ENCODE data around the gene PECR. TPM values are rescaled to one million over a fixed set of nuclear protein-coding genes. Genes with fewer than 3 reads are reported as not detected.

PECR gene
- total and polyA plus RNA-seq, 2 of the 13 experiments (the other 11 are each of a cell fraction or from before 2014, with no cell fraction given) = 151 to 153 TPM

DNA sequence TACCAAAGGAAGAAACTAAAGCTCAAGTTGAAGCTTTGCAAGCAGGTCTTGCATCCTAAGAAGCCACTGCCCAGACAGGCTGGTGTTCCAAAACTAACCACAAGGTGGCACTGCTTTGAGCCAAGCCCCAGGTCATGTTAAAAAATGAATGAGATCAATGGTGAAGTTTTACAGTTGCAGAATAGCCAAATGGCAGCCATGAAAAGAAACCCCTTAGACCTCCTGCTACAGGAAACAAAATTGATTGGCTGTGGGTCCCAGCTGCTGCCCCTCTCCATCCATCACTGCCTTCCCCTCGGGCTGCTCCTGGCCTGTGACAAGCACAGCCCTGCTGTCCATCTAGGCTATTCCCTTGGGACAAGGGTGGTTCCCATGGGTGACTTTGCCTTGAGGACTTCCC lies 47.5 kb downstream of the PECR start (continued):
- TF ChIP-seq, protein P1, sequence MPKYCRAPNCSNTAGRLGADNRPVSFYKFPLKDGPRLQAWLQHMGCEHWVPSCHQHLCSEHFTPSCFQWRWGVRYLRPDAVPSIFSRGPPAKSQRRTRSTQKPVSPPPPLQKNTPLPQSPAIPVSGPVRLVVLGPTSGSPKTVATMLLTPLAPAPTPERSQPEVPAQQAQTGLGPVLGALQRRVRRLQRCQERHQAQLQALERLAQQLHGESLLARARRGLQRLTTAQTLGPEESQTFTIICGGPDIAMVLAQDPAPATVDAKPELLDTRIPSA (CRISPR knock-in tag; IDR thresholded peaks at IDR 0.05; ENCODE audit: borderline replicate concordance) = no peak
- no peak for TF ChIP-seq KDM4B (CRISPR knock-in tag; IDR thresholded peaks at IDR 0.05)
- no peak for TF ChIP-seq ZNF878 (CRISPR knock-in tag; IDR thresholded peaks at IDR 0.05)
- TF ChIP-seq, protein P2, sequence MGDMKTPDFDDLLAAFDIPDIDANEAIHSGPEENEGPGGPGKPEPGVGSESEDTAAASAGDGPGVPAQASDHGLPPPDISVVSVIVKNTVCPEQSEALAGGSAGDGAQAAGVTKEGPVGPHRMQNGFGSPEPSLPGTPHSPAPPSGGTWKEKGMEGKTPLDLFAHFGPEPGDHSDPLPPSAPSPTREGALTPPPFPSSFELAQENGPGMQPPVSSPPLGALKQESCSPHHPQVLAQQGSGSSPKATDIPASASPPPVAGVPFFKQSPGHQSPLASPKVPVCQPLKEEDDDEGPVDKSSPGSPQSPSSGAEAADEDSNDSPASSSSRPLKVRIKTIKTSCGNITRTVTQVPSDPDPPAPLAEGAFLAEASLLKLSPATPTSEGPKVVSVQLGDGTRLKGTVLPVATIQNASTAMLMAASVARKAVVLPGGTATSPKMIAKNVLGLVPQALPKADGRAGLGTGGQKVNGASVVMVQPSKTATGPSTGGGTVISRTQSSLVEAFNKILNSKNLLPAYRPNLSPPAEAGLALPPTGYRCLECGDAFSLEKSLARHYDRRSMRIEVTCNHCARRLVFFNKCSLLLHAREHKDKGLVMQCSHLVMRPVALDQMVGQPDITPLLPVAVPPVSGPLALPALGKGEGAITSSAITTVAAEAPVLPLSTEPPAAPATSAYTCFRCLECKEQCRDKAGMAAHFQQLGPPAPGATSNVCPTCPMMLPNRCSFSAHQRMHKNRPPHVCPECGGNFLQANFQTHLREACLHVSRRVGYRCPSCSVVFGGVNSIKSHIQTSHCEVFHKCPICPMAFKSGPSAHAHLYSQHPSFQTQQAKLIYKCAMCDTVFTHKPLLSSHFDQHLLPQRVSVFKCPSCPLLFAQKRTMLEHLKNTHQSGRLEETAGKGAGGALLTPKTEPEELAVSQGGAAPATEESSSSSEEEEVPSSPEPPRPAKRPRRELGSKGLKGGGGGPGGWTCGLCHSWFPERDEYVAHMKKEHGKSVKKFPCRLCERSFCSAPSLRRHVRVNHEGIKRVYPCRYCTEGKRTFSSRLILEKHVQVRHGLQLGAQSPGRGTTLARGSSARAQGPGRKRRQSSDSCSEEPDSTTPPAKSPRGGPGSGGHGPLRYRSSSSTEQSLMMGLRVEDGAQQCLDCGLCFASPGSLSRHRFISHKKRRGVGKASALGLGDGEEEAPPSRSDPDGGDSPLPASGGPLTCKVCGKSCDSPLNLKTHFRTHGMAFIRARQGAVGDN (CRISPR knock-in tag; IDR thresholded peaks at IDR 0.05) = no peak
- peak; percentile 41; the same call in 1 of the 2 replicates for TF ChIP-seq RAD21 (CRISPR knock-in tag; IDR thresholded peaks at IDR 0.05)
- TF ChIP-seq CREM (IDR thresholded peaks at IDR 0.05) = no peak
- TF ChIP-seq CREM (CRISPR knock-in tag; IDR thresholded peaks at IDR 0.05) = no peak
- TF ChIP-seq KLF13 (CRISPR knock-in tag; IDR thresholded peaks at IDR 0.05) = no peak
- TF ChIP-seq, protein P3, sequence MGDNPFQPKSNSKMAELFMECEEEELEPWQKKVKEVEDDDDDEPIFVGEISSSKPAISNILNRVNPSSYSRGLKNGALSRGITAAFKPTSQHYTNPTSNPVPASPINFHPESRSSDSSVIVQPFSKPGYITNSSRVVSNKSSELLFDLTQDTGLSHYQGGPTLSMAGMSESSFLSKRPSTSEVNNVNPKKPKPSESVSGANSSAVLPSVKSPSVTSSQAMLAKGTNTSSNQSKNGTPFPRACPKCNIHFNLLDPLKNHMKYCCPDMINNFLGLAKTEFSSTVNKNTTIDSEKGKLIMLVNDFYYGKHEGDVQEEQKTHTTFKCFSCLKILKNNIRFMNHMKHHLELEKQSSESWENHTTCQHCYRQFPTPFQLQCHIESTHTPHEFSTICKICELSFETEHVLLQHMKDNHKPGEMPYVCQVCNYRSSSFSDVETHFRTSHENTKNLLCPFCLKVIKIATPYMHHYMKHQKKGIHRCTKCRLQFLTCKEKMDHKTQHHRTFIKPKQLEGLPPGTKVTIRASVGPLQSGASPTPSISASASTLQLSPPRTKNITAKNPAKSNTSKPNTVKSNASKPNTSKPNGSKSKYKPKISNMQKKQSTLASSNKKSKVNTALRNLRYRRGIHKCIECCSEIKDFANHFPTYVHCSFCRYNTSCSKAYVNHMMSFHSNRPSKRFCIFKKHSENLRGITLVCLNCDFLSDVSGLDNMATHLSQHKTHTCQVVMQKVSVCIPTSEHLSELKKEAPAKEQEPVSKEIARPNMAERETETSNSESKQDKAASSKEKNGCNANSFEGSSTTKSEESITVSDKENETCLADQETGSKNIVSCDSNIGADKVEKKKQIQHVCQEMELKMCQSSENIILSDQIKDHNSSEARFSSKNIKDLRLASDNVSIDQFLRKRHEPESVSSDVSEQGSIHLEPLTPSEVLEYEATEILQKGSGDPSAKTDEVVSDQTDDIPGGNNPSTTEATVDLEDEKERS (CRISPR knock-in tag; IDR thresholded peaks at IDR 0.05) = no peak
- TF ChIP-seq, protein P4, sequence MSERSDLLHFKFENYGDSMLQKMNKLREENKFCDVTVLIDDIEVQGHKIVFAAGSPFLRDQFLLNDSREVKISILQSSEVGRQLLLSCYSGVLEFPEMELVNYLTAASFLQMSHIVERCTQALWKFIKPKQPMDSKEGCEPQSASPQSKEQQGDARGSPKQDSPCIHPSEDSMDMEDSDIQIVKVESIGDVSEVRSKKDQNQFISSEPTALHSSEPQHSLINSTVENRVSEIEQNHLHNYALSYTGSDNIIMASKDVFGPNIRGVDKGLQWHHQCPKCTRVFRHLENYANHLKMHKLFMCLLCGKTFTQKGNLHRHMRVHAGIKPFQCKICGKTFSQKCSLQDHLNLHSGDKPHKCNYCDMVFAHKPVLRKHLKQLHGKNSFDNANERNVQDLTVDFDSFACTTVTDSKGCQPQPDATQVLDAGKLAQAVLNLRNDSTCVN (CRISPR knock-in tag; IDR thresholded peaks at IDR 0.05; ENCODE audit: borderline replicate concordance) = no peak
- TF ChIP-seq STAT5B (CRISPR knock-in tag; IDR thresholded peaks at IDR 0.05) = no peak
- no peak for TF ChIP-seq ZNF326 (CRISPR knock-in tag; IDR thresholded peaks at IDR 0.05; ENCODE audit: borderline replicate concordance)
- TF ChIP-seq STAG1 (CRISPR knock-in tag; IDR thresholded peaks at IDR 0.05) = peak; percentile 70
- TF ChIP-seq AGO2 (optimal IDR thresholded peaks at IDR 0.05; ENCODE audit: low read depth, low read length) = no peak
- no peak for TF ChIP-seq ZNF350 (CRISPR knock-in tag; IDR thresholded peaks at IDR 0.05; ENCODE audit: borderline replicate concordance, low read depth)
- no peak for TF ChIP-seq MTA3 (CRISPR knock-in tag; IDR thresholded peaks at IDR 0.05)
- no peak for TF ChIP-seq ZNF10 (CRISPR knock-in tag; IDR thresholded peaks at IDR 0.05; ENCODE audit: borderline replicate concordance, low read depth)
- no peak for TF ChIP-seq ZNF577 (CRISPR knock-in tag; IDR thresholded peaks at IDR 0.05; ENCODE audit: borderline replicate concordance, low read depth)
- TF ChIP-seq ZNF234 (CRISPR knock-in tag; conservative IDR thresholded peaks at IDR 0.05) = no peak
- no peak for TF ChIP-seq ZNF367 (CRISPR knock-in tag; IDR thresholded peaks at IDR 0.05; ENCODE audit: borderline replicate concordance)
